Measurements from ENCODE around the gene SNAPC1. TPM values are rescaled to one million over a fixed set of nuclear protein-coding genes. Genes with fewer than 3 reads are reported as not detected.

The SNAPC1 gene
- total RNA-seq, 1 donor from 2014 or later = 5.2 TPM

DNA sequence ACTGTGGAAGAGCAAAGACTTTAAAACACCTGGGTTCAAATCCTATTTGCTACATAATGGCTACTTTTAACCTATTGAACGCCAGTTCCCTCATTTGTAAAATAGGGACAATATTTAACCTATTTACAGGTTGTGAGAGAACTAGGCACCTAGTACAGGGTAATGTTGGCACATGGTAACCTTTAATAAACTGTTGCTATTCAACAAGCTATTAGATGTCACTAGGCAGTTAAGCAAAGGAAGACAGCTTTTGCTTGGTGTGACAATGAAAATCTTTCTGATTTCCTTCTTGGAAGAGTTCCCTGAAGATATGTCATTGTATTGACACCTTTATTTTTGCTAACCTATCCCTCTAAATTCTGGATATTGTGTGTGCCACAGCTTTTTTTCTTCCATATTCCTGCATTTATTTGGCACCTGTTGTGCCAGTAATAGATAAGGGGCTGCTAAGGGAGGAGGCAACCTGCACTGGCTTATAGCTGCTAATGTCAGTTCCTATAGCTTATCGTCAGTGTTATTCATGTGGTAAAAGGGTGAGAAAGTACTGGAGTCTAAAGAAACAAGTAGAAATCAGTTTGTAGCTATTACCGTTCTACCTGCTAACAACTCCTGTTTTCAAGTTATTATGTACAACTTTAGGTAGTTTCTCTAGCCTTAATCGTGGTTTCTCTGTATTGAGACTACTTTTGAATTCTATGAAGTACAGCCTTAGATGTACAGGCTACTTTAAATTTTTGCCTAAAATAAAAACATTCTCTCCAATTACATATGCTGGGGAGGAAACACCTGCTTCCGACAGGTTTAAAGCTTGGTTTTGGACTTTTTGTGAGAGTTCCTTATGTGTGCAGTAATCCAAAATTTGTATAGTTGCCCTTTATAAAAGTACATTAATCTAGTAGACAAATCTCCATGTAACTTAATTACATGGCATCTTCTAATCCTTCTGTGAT, 42.6 kb upstream of the SNAPC1 start:
- Mint-ChIP-seq H3K36me3 (ENCODE audit: low read depth, unreplicated experiment) (peaks cover 6% of the 10 kb centered on the region), H3K4me3 (ENCODE audit: unreplicated experiment) (no peak overlapping the region), H3K9me3 (ENCODE audit: unreplicated experiment) (no peaks in the 10 kb centered on the region), H3K4me1 (ENCODE audit: unreplicated experiment) (peaks cover 15% of the 10 kb centered on the region), H3K27ac (ENCODE audit: unreplicated experiment) (no peak overlapping the region), H3K27me3 (ENCODE audit: unreplicated experiment) (no peaks in the 10 kb centered on the region)
- TF ChIP-seq, protein P1, sequence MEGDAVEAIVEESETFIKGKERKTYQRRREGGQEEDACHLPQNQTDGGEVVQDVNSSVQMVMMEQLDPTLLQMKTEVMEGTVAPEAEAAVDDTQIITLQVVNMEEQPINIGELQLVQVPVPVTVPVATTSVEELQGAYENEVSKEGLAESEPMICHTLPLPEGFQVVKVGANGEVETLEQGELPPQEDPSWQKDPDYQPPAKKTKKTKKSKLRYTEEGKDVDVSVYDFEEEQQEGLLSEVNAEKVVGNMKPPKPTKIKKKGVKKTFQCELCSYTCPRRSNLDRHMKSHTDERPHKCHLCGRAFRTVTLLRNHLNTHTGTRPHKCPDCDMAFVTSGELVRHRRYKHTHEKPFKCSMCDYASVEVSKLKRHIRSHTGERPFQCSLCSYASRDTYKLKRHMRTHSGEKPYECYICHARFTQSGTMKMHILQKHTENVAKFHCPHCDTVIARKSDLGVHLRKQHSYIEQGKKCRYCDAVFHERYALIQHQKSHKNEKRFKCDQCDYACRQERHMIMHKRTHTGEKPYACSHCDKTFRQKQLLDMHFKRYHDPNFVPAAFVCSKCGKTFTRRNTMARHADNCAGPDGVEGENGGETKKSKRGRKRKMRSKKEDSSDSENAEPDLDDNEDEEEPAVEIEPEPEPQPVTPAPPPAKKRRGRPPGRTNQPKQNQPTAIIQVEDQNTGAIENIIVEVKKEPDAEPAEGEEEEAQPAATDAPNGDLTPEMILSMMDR (IDR thresholded peaks at IDR 0.05; ENCODE audit: unreplicated experiment) = no peak
- DNase-seq (ENCODE audit: low spot score) = no peak

DNA sequence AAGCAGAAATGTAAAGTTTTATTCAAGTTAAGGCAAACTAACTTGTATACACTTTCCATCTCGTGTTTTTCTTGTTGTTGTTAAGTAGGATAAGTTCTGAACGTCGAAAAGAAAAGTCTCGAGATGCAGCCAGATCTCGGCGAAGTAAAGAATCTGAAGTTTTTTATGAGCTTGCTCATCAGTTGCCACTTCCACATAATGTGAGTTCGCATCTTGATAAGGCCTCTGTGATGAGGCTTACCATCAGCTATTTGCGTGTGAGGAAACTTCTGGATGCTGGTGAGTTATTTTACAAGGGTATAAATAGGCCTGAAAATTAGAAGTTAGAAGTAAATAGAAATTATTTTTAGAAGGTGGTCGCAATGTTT, 41.9 kb upstream of the SNAPC1 start:
- DNase-seq (ENCODE audit: low spot score) = no peak
- no peaks in the 10 kb centered on the region for H3K9me3 Mint-ChIP-seq (ENCODE audit: unreplicated experiment)
- no peak overlapping the region for H3K27ac Mint-ChIP-seq (ENCODE audit: unreplicated experiment)
- no peak overlapping the region for H3K4me3 Mint-ChIP-seq (ENCODE audit: unreplicated experiment)
- TF ChIP-seq, protein P1 (IDR thresholded peaks at IDR 0.05; ENCODE audit: unreplicated experiment) = no peak
- peaks cover 11% of the 10 kb centered on the region for H3K36me3 Mint-ChIP-seq (ENCODE audit: low read depth, unreplicated experiment)
- H3K4me1 Mint-ChIP-seq (ENCODE audit: unreplicated experiment) = peaks cover 15% of the 10 kb centered on the region
- H3K27me3 Mint-ChIP-seq (ENCODE audit: unreplicated experiment) = no peaks in the 10 kb centered on the region

DNA sequence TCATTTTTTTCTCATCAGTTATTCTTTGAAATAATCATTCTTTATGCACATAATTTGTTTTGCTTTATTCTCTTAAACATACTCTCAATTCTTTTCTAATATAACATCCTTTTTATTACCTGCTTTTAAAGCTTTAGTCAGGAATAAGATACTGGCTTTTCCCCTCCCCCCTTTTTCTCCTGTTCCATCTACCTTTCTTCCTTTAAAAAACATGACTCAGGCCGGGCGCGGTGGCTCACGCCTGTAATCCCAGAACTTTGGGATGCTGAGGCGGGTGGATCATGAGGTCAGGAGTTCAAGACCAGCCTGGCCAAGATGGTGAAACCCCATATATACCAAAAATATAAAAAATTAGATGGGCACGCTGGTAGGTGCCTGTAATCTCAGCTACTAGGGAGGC, 41.5 kb upstream of the SNAPC1 start:
- H3K27ac Mint-ChIP-seq (ENCODE audit: unreplicated experiment) = no peak overlapping the region
- TF ChIP-seq, protein P1 (IDR thresholded peaks at IDR 0.05; ENCODE audit: unreplicated experiment) = no peak
- H3K9me3 Mint-ChIP-seq (ENCODE audit: unreplicated experiment) = no peaks in the 10 kb centered on the region
- H3K27me3 Mint-ChIP-seq (ENCODE audit: unreplicated experiment) = no peaks in the 10 kb centered on the region
- DNase-seq (ENCODE audit: low spot score) = no peak
- H3K4me1 Mint-ChIP-seq (ENCODE audit: unreplicated experiment) = peaks cover 13% of the 10 kb centered on the region
- H3K4me3 Mint-ChIP-seq (ENCODE audit: unreplicated experiment) = no peak overlapping the region
- H3K36me3 Mint-ChIP-seq (ENCODE audit: low read depth, unreplicated experiment) = peaks cover 11% of the 10 kb centered on the region

DNA sequence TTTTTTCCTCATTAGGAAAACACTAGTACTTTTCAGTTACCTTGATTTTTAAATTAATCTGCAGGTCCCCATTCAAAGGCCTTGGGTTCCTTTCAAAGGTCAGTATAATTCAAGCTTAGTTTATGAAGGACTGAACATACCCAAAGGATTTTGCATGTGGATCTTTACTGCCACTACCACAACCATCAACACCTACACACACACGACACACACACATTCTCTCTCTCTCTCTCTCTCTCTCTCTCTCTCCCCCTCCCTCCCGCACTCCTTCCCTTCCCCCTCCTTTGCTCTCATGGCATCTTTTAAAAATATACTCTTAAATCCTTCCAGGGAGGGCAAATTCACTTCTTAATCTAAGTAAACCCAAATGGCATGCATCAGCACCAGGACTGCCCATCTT, 38.1 kb upstream of the SNAPC1 start:
- Mint-ChIP-seq H3K4me1 (ENCODE audit: unreplicated experiment) (peaks cover 4% of the 10 kb centered on the region), H3K36me3 (ENCODE audit: low read depth, unreplicated experiment) (peaks cover 19% of the 10 kb centered on the region), H3K27ac (ENCODE audit: unreplicated experiment) (no peak overlapping the region), H3K9me3 (ENCODE audit: unreplicated experiment) (no peaks in the 10 kb centered on the region), H3K4me3 (ENCODE audit: unreplicated experiment) (no peak overlapping the region), H3K27me3 (ENCODE audit: unreplicated experiment) (no peaks in the 10 kb centered on the region)
- no peak for DNase-seq (ENCODE audit: low spot score)
- TF ChIP-seq, protein P1 (IDR thresholded peaks at IDR 0.05; ENCODE audit: unreplicated experiment) = no peak

Measured in endothelial cell (in vitro differentiated cells).